GM23338 (cell line): ENCODE results near the gene CRYGB. TPM values are rescaled to one million over a fixed set of nuclear protein-coding genes. Genes with fewer than 3 reads are reported as not detected.

ENCODE experiments used
- ATAC-seq: fragments of 200-7000 bp; cut with Tn5 transposase; 3 replicates; pipeline ENCODE4 v1.9.1; 2020
- DNase-seq: peaks from one replicate; pipeline ENCODE4 v3.0.0-alpha.2; 2015; ENCODE audit warnings: low spot score
- H2AFZ ChIP-seq: fragments of 200-600 bp; sonication (generic); 2 replicates; pipeline ENCODE4 v1.8.0; 2016; ENCODE audit warnings: antibody characterized with exemption, mild to moderate bottlenecking, moderate library complexity
- H3F3A ChIP-seq: fragments of 200-600 bp; sonication (generic); replicated peaks from 2 replicates; pipeline ENCODE4 v1.8.0; 2017; ENCODE audit warnings: antibody characterized with exemption, mixed run types, low read depth
- H3K27ac ChIP-seq: fragments of 200-600 bp; sonication (generic); 2 replicates; pipeline ENCODE4 v1.6.1; 2016; ENCODE audit warnings: low read depth
- H3K27me3 ChIP-seq: fragments of 200-600 bp; sonication (generic); 2 replicates; pipeline ENCODE4 v1.8.0; 2016; ENCODE audit warnings: mild to moderate bottlenecking, mixed run types, moderate library complexity; ENCODE audit not compliant: insufficient read depth
- H3K36me3 ChIP-seq: fragments of 200-600 bp; sonication (generic); 2 replicates; pipeline ENCODE4 v1.8.0; 2016; ENCODE audit warnings: mild to moderate bottlenecking; ENCODE audit not compliant: insufficient read depth
- H3K4me1 ChIP-seq: fragments of 200-600 bp; sonication (generic); 2 replicates; pipeline ENCODE4 v1.8.0; 2016; ENCODE audit warnings: mild to moderate bottlenecking, moderate library complexity; ENCODE audit not compliant: insufficient read depth
- H3K4me2 ChIP-seq: fragments of 200-600 bp; sonication (generic); 2 replicates; pipeline ENCODE4 v1.7.1; 2017; ENCODE audit warnings: mixed run types
- H3K4me3 ChIP-seq: fragments of 200-600 bp; sonication (generic); 2 replicates; pipeline ENCODE4 v1.6.1; 2016; ENCODE audit warnings: mixed run types
- H3K79me2 ChIP-seq: fragments of 200-600 bp; sonication (generic); replicated peaks from 2 replicates; pipeline ENCODE4 v1.8.0; 2017; ENCODE audit warnings: mild to moderate bottlenecking; ENCODE audit not compliant: insufficient read depth
- H3K9me2 ChIP-seq: fragments of 200-600 bp; sonication (generic); 2 replicates; pipeline ENCODE4 v1.8.0; 2017; ENCODE audit not compliant: insufficient read depth
- H4K20me1 ChIP-seq: fragments of 200-600 bp; sonication (generic); replicated peaks from 2 replicates; pipeline ENCODE4 v1.8.0; 2017; ENCODE audit warnings: mild to moderate bottlenecking; ENCODE audit not compliant: insufficient read depth
- H3K27ac Mint-ChIP-seq: 2 replicates; pipeline ENCODE4 v1.8.0; 2020; ENCODE audit warnings: inconsistent platforms, mild to moderate bottlenecking, moderate library complexity, mixed read lengths
- H3K27me3 Mint-ChIP-seq: 3 replicates; pipeline ENCODE4 v1.8.0; 2022; ENCODE audit warnings: low read depth, mild to moderate bottlenecking, moderate library complexity, mixed read lengths, inconsistent platforms; ENCODE audit not compliant: insufficient read depth, poor library complexity
- H3K36me3 Mint-ChIP-seq: 3 replicates; pipeline ENCODE4 v1.8.0; 2021; ENCODE audit warnings: low read depth, mild to moderate bottlenecking, inconsistent platforms, moderate library complexity, mixed read lengths
- H3K4me1 Mint-ChIP-seq: 3 replicates; pipeline ENCODE4 v1.8.0; 2020; ENCODE audit warnings: mild to moderate bottlenecking, inconsistent platforms, mixed read lengths
- H3K4me3 Mint-ChIP-seq: 3 replicates; pipeline ENCODE4 v1.8.0; 2021; ENCODE audit warnings: moderate library complexity, mild to moderate bottlenecking, inconsistent platforms, mixed read lengths
- H3K9me3 Mint-ChIP-seq: 3 replicates; pipeline ENCODE4 v1.8.0; 2020; ENCODE audit warnings: moderate library complexity, mild to moderate bottlenecking, inconsistent platforms, mixed read lengths
- CREB1 ChIP-seq: fragments of 250-450 bp; sonication (Bioruptor Pico); IDR thresholded peaks from 2 replicates; pipeline ENCODE4 v1.5.0; 2020; ENCODE audit warnings: low read depth, mild to moderate bottlenecking, moderate library complexity
- CTCF ChIP-seq, 2 experiments: fragments of 200-600 bp in 1 of 2; sonication (generic) in 1 of 2; conservative IDR thresholded peaks; 2 replicates each; pipeline versions ENCODE4 v1.5.1 to v1.6.1; 2016 to 2017; ENCODE audit warnings: antibody characterized with exemption in 2 of 2, low read depth in 2 of 2, mild to moderate bottlenecking in 2 of 2, moderate library complexity in 1 of 2
- ETS1 ChIP-seq: IDR thresholded peaks from 2 replicates; pipeline ENCODE4 v1.6.1; 2016; ENCODE audit warnings: antibody characterized with exemption
- NANOG ChIP-seq: IDR thresholded peaks from 2 replicates; pipeline ENCODE4 v1.6.1; 2016; ENCODE audit warnings: antibody characterized with exemption, borderline replicate concordance
- POLR2AphosphoS5 ChIP-seq: IDR thresholded peaks from 2 replicates; pipeline ENCODE4 v1.6.1; 2016; ENCODE audit warnings: antibody characterized with exemption, low read depth
- STAT1 ChIP-seq: IDR thresholded peaks from one replicate; pipeline ENCODE4 v1.6.1; 2016; ENCODE audit warnings: antibody characterized with exemption; ENCODE audit not compliant: unreplicated experiment
- ZNF114 ChIP-seq: fragments of 250-450 bp; sonication (Bioruptor Pico); IDR thresholded peaks from 2 replicates; pipeline ENCODE4 v1.5.0; 2020; ENCODE audit warnings: mild to moderate bottlenecking, moderate library complexity
- ZNF331 ChIP-seq: fragments of 250-450 bp; sonication (Bioruptor Pico); IDR thresholded peaks from 2 replicates; pipeline ENCODE4 v1.5.0; 2020; ENCODE audit warnings: low read depth, mild to moderate bottlenecking, moderate library complexity
- ZNF462 ChIP-seq: fragments of 250-450 bp; sonication (Bioruptor Pico); IDR thresholded peaks from 2 replicates; pipeline ENCODE4 v1.5.0; 2020; ENCODE audit warnings: mild to moderate bottlenecking, moderate library complexity
- polyA plus RNA-seq: library from polyadenylated mRNA; unstranded; fragments of >200 nt; fragmentation: Nextera tagmentation; extraction: Ambion mirVana; gene quantifications from 2 replicates; pipeline ENCODE4 v1.2.1, GENCODE V29; 2016
- total RNA-seq: library from RNA; depleted of rRNA; stranded (reverse); fragments of >200 nt; shearing (Covaris generic); gene quantifications from 2 replicates; pipeline ENCODE4 v1.2.3, GENCODE V29; 2014

The CRYGB gene
- total and polyA plus RNA-seq, 2 experiments from 2014 or later: 0.92 to 1.9 TPM

- Histone ChIP-seq H3K4me1 (peaks cover 59% of the 10 kb centered on the region), H3K4me3 (no peak overlapping the region), H2AFZ (no peak overlapping the region), H3K27me3 (no peaks in the 10 kb centered on the region), H3F3A (0 out of 2 replicates have a peak, but pooled peaks cover 3% of the 10 kb centered on the region), H3K27ac (0 out of 2 replicates have a peak overlapping the region, but pooled peaks have one; percentile 40), H4K20me1 (no peaks in the 10 kb centered on the region), H3K4me2 (0 out of 2 replicates have a peak overlapping the region, but pooled peaks have one; percentile 19), H3K36me3 (no peaks in the 10 kb centered on the region), H3K79me2 (no peaks in the 10 kb centered on the region), H3K9me2 (no peaks in the 10 kb centered on the region)
- Mint-ChIP-seq H3K36me3 (no peaks in the 10 kb centered on the region), H3K9me3 (no peaks in the 10 kb centered on the region), H3K4me1 (peaks cover 74% of the 10 kb centered on the region), H3K27me3 (peaks cover 3% of the 10 kb centered on the region), H3K4me3 (no peak overlapping the region; the same call in 2 of the 3 replicates), H3K27ac (peak overlapping the region; percentile 27; the same call in 1 of the 2 replicates)
- DNase-seq: peak; percentile 54
- peak; percentile 33 for ATAC-seq
- TF ChIP-seq STAT1 (no peak), NANOG (no peak), ETS1 (no peak), ZNF331 (CRISPR knock-in tag) (no peak), POLR2AphosphoS5 (no peak)
Observed at GRCh38 chr2:208186465-208186864, 40.5 kb upstream of the CRYGB start.

- H3K27ac ChIP-seq: peak overlapping the region; percentile 1; the same call in 1 of the 2 replicates
- no peaks in the 10 kb centered on the region for H3K9me2 ChIP-seq
- H4K20me1 ChIP-seq: no peaks in the 10 kb centered on the region
- H3K4me3 ChIP-seq: peak overlapping the region; percentile 54
- peak overlapping the region; percentile 19 for H2AFZ ChIP-seq
- no peaks in the 10 kb centered on the region for H3K79me2 ChIP-seq
- H3K4me3 Mint-ChIP-seq: peak overlapping the region; percentile 69
- 0 out of 2 replicates have a peak, but pooled peaks cover 3% of the 10 kb centered on the region for H3F3A ChIP-seq
- peaks cover 58% of the 10 kb centered on the region for H3K4me1 Mint-ChIP-seq
- H3K27me3 Mint-ChIP-seq: peaks cover 3% of the 10 kb centered on the region
- H3K36me3 ChIP-seq: no peaks in the 10 kb centered on the region
- peak; percentile 35 for ATAC-seq
- H3K4me2 ChIP-seq: peak overlapping the region; percentile 80
- H3K36me3 Mint-ChIP-seq: no peaks in the 10 kb centered on the region
- no peaks in the 10 kb centered on the region for H3K27me3 ChIP-seq
- H3K27ac Mint-ChIP-seq: peak overlapping the region; percentile 88
- peak; percentile 50 for DNase-seq
- TF ChIP-seq STAT1 (no peak), ZNF114 (CRISPR knock-in tag) (no peak), CREB1 (CRISPR knock-in tag) (no peak), ETS1 (no peak), NANOG (no peak), ZNF462 (CRISPR knock-in tag) (no peak), CTCF (conservative IDR thresholded peaks at IDR 0.05; ENCODE audit: low read depth in 2 of 2) (no peak)
- H3K4me1 ChIP-seq: peaks cover 46% of the 10 kb centered on the region
- H3K9me3 Mint-ChIP-seq: no peaks in the 10 kb centered on the region
Observed at GRCh38 chr2:208183972-208184705, 38.2 kb upstream of the CRYGB start.
